ENCODE results near the gene ACVR1C. TPM values are rescaled to one million over a fixed set of nuclear protein-coding genes. Genes with fewer than 3 reads are reported as not detected.

Gene ACVR1C
- total RNA-seq, 1 donor from 2014 or later: 6.6 TPM

- no peak for TF ChIP-seq POLR2AphosphoS5 (IDR thresholded peaks at IDR 0.05; ENCODE audit: insufficient read depth in 1 of 2, low read depth in 1 of 2)
- TF ChIP-seq, protein P1, sequence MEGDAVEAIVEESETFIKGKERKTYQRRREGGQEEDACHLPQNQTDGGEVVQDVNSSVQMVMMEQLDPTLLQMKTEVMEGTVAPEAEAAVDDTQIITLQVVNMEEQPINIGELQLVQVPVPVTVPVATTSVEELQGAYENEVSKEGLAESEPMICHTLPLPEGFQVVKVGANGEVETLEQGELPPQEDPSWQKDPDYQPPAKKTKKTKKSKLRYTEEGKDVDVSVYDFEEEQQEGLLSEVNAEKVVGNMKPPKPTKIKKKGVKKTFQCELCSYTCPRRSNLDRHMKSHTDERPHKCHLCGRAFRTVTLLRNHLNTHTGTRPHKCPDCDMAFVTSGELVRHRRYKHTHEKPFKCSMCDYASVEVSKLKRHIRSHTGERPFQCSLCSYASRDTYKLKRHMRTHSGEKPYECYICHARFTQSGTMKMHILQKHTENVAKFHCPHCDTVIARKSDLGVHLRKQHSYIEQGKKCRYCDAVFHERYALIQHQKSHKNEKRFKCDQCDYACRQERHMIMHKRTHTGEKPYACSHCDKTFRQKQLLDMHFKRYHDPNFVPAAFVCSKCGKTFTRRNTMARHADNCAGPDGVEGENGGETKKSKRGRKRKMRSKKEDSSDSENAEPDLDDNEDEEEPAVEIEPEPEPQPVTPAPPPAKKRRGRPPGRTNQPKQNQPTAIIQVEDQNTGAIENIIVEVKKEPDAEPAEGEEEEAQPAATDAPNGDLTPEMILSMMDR (IDR thresholded peaks at IDR 0.05): no peak
- TF ChIP-seq POLR2A (IDR thresholded peaks at IDR 0.05): no peak
- intact Hi-C loops (cut with DNase I): no loop called here
Observed at GRCh38 chr2:157538064-157538463, 90.6 kb downstream of the ACVR1C start.

DNA sequence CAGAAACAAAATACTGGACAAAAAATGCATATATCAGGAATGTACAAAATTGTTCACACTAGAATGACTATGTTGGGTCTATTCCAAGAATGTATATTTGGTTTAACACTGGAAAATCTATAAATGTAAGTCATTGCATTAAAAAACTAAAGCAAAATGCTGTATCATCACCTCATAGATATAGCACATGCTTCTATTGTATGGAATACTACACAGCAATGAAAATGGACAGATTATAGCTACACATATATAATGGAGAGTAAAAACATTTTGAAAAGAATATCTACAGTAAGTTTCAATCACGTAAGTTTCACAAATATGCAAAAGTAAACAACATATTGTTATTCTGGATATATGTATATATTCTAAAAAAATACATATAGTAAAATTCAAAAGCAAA lies 91.8 kb downstream of the ACVR1C start:
- no peaks in the 10 kb centered on the region for H3K9me3 ChIP-seq
- no peaks in the 10 kb centered on the region for H3K36me3 ChIP-seq
- DNase-seq (ENCODE audit: extremely low spot score in 2 of 2): no peak
- no peak overlapping the region for H3K4me3 ChIP-seq
- intact Hi-C loops (cut with DNase I): no loop called here
- no peaks in the 10 kb centered on the region for H3K4me1 ChIP-seq
- H3K27ac ChIP-seq: no peak overlapping the region
- TF ChIP-seq, protein P1 (IDR thresholded peaks at IDR 0.05): no peak
- TF ChIP-seq POLR2AphosphoS5 (IDR thresholded peaks at IDR 0.05; ENCODE audit: insufficient read depth in 1 of 2, low read depth in 1 of 2) (no peak), POLR2A (IDR thresholded peaks at IDR 0.05) (no peak)
- H3K27me3 ChIP-seq: no peaks in the 10 kb centered on the region

More at GRCh38 chr2:157538064-157538463, 90.6 kb downstream of the ACVR1C start:
- H3K27ac ChIP-seq: no peak overlapping the region
- H3K27me3 ChIP-seq: no peaks in the 10 kb centered on the region
- H3K9me3 ChIP-seq: no peaks in the 10 kb centered on the region
- DNase-seq (ENCODE audit: extremely low spot score in 2 of 2): no peak
- no peak overlapping the region for H3K4me3 ChIP-seq
- no peaks in the 10 kb centered on the region for H3K4me1 ChIP-seq
- H3K36me3 ChIP-seq: no peaks in the 10 kb centered on the region

DNA sequence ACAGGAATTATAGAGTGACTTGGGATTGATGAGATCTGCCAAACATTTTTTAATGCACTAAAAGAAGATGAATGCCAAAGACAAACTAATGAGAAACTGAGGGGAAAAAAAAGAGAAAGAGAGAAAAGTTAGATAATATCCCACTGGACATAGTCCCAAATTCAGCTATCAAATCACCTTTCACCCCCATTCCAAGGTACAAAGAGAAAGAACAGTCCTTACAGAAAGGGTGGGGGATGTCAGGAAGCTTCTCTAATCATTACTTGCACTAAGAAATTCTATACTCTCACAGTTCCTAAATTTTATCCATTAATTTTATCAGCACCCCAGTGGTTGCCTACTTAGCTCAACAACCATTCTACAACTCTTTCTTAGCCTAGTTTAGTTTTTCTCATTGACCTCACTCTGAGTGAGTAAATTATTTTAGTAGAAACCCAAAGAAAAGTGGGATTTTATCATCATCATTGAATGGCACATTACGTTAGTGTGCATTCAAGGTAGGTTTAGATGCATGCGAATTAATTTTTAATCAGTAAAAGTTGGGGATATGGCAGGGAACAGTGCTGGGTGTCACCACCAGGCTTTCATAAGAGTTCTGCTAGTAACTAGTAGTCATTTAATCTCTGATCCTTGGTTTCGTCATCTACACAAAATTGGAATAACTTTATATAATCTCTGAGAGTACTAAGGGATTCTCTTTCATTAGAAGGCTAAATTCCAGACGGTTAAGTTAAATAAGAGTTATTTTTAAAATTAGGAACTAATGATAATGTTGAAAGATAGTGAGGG lies 99.5 kb downstream of the ACVR1C start:
- TF ChIP-seq, protein P1 (IDR thresholded peaks at IDR 0.05): no peak
- no peak for TF ChIP-seq POLR2AphosphoS5 (IDR thresholded peaks at IDR 0.05; ENCODE audit: insufficient read depth in 1 of 2, low read depth in 1 of 2)
- no peak for TF ChIP-seq POLR2A (IDR thresholded peaks at IDR 0.05)
- no peaks in the 10 kb centered on the region for H3K36me3 ChIP-seq
- no peak overlapping the region for H3K4me3 ChIP-seq
- no peak overlapping the region for H3K27ac ChIP-seq
- H3K27me3 ChIP-seq: no peaks in the 10 kb centered on the region
- intact Hi-C loops (cut with DNase I): no loop called here
- DNase-seq (ENCODE audit: extremely low spot score in 2 of 2): no peak
- H3K9me3 ChIP-seq: no peaks in the 10 kb centered on the region
- H3K4me1 ChIP-seq: no peaks in the 10 kb centered on the region

GRCh38 chr2:157526070-157526469 lies 102.6 kb downstream of the ACVR1C start:
- Histone ChIP-seq H3K4me1 (no peaks in the 10 kb centered on the region), H3K27ac (no peak overlapping the region), H3K4me3 (no peak overlapping the region), H3K27me3 (no peaks in the 10 kb centered on the region), H3K9me3 (no peaks in the 10 kb centered on the region), H3K36me3 (no peaks in the 10 kb centered on the region)
- intact Hi-C loops (cut with DNase I): no loop called here
- TF ChIP-seq POLR2AphosphoS5 (IDR thresholded peaks at IDR 0.05; ENCODE audit: insufficient read depth in 1 of 2, low read depth in 1 of 2) (no peak), POLR2A (IDR thresholded peaks at IDR 0.05) (no peak)
- TF ChIP-seq, protein P1 (IDR thresholded peaks at IDR 0.05): no peak
- DNase-seq (ENCODE audit: extremely low spot score in 2 of 2): no peak
